Left colon (tissue), 2 donors: ENCODE measurements around the gene LINC00305. TPM values are rescaled to one million over a fixed set of nuclear protein-coding genes. Genes with fewer than 3 reads are reported as not detected.

Source experiments
- ATAC-seq: fragments of 200-7000 bp; cut with Tn5 transposase; one replicate; pipeline ENCODE4 v1.9.1; 2020; ENCODE audit warnings: mild to moderate bottlenecking, moderate library complexity
- DNase-seq, 2 donors: peaks; one replicate each; pipeline ENCODE4 v3.0.0-alpha.2; 2020
- intact Hi-C, 2 donors: fragments of 100-400 bp; cut with DNase I in 1 of 2; cut with micrococcal nuclease in 1 of 2; formaldehyde crosslinking; loops; one replicate each; pipeline versions ENCODE4 v1.11.2 to v1.14.0; 2022; cut with DNase I, micrococcal nuclease
- total RNA-seq, 2 donors: library from RNA; stranded (reverse); fragmentation: NEBNext Ultra II Directional; extraction: Animal tissue kit (Norgen Biotek cat#: 25700); gene quantifications; one replicate each; pipeline ENCODE4 v1.2.1, GENCODE V29; 2021
- donor health status: DM: no; HTN: no; CAD: no.
- donor health status: DM: yes; HTN: yes; CAD: no.

LINC00305 gene
- total RNA-seq, 2 donors from 2014 or later, result not detected

GRCh38 chr18:64044616-64045015, 104.3 kb downstream of the LINC00305 start:
- DNase-seq, result no peak

GRCh38 chr18:64042728-64043358, 106.0 kb downstream of the LINC00305 start:
- ATAC-seq, result no peak
- intact Hi-C loops, result no loop called here
- no peak for DNase-seq

More at GRCh38 chr18:64044616-64045015, 104.3 kb downstream of the LINC00305 start:
- intact Hi-C loops, result no loop called here
- ATAC-seq, result no peak

- ATAC-seq (no peak), DNase-seq (no peak)
- intact Hi-C loops, result no loop called here
Measured at GRCh38 chr18:64037812-64038414, 111.0 kb downstream of the LINC00305 start.

- ATAC-seq (no peak), DNase-seq (no peak)
- intact Hi-C loops, result no loop called here
Measured at GRCh38 chr18:64032312-64032711, 116.6 kb downstream of the LINC00305 start.

- ATAC-seq, result no peak
- intact Hi-C loops, result no loop called here
- DNase-seq, result no peak
Measured at GRCh38 chr18:64031411-64031810, 117.5 kb downstream of the LINC00305 start.

Other genes starting within 250 kb of the LINC00305 start
- gene SERPINB10, start 241.1 kb downstream of the LINC00305 start, total RNA-seq, result not detected
- gene HMSD, start 199.8 kb downstream of the LINC00305 start, total RNA-seq, result under 1 TPM in 1 of 2 donors, not detected in 1; 0.55 TPM
- gene SERPINB8, start 179.0 kb downstream of the LINC00305 start, total RNA-seq, result 10 to 100 TPM; 19.3 to 37.8 TPM